ENCODE measurements around the gene LDB3. TPM values are rescaled to one million over a fixed set of nuclear protein-coding genes. Genes with fewer than 3 reads are reported as not detected.

LDB3 gene
- total RNA-seq, 1 donor from 2014 or later, result 0.22 TPM

- no peak for DNase-seq (ENCODE audit: low spot score in 2 of 2, unreplicated experiment in 2 of 2)
- H3K27ac Mint-ChIP-seq, result no peak overlapping the region
- no peaks in the 10 kb centered on the region for H3K27me3 Mint-ChIP-seq (ENCODE audit: low read depth)
- TF ChIP-seq CTCF (IDR thresholded peaks at IDR 0.05; ENCODE audit: unreplicated experiment), result no peak
- H3K9me3 Mint-ChIP-seq, result no peaks in the 10 kb centered on the region
- no peak overlapping the region for H3K4me3 Mint-ChIP-seq
- peaks cover 6% of the 10 kb centered on the region for H3K4me1 Mint-ChIP-seq
- H3K36me3 Mint-ChIP-seq, result no peaks in the 10 kb centered on the region
These were observed 12.7 kb downstream of the LDB3 start for GRCh38 chr10:86681047-86681446.

- no peaks in the 10 kb centered on the region for H3K9me3 Mint-ChIP-seq
- TF ChIP-seq CTCF (IDR thresholded peaks at IDR 0.05; ENCODE audit: unreplicated experiment), result no peak
- peaks cover 6% of the 10 kb centered on the region for H3K4me1 Mint-ChIP-seq
- no peak overlapping the region for H3K27ac Mint-ChIP-seq
- no peak for DNase-seq (ENCODE audit: low spot score in 2 of 2, unreplicated experiment in 2 of 2)
- H3K4me3 Mint-ChIP-seq, result no peak overlapping the region
- no peaks in the 10 kb centered on the region for H3K27me3 Mint-ChIP-seq (ENCODE audit: low read depth)
- H3K36me3 Mint-ChIP-seq, result no peaks in the 10 kb centered on the region
These were observed 13.5 kb downstream of the LDB3 start for GRCh38 chr10:86681722-86682386.

DNA sequence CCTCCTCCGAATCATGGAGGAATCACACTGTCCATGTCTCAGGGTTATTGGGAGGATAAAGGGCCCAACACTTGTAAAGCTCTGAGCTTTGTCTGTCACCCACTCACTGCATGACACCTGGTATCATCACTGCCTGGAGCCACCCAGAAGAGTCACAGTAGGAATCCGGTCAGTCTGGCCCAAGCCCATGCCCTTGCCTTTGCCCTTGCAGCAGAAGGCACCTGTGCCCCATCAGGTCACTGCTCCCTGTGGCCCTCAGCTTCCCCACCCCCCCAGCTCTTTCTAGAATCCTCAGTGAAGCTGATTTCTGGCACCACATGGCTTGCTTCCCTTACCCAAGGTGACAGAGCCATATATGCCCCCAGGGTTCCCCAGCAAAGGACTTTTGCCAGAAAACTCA lies 14.4 kb downstream of the LDB3 start:
- Mint-ChIP-seq H3K27me3 (ENCODE audit: low read depth) (no peaks in the 10 kb centered on the region), H3K9me3 (no peaks in the 10 kb centered on the region), H3K27ac (no peak overlapping the region), H3K4me3 (no peak overlapping the region), H3K4me1 (peaks cover 8% of the 10 kb centered on the region), H3K36me3 (no peaks in the 10 kb centered on the region)
- DNase-seq (ENCODE audit: low spot score in 2 of 2, unreplicated experiment in 2 of 2), result no peak
- no peak for TF ChIP-seq CTCF (IDR thresholded peaks at IDR 0.05; ENCODE audit: unreplicated experiment)

- Mint-ChIP-seq H3K9me3 (no peaks in the 10 kb centered on the region), H3K4me3 (no peak overlapping the region), H3K27me3 (ENCODE audit: low read depth) (no peaks in the 10 kb centered on the region), H3K27ac (peak overlapping the region; percentile 21), H3K36me3 (no peaks in the 10 kb centered on the region), H3K4me1 (peaks cover 16% of the 10 kb centered on the region)
- DNase-seq (ENCODE audit: low spot score in 2 of 2, unreplicated experiment in 2 of 2), result no peak
- no peak for TF ChIP-seq CTCF (IDR thresholded peaks at IDR 0.05; ENCODE audit: unreplicated experiment)
These were observed 16.2 kb downstream of the LDB3 start for GRCh38 chr10:86684331-86685097.

DNA sequence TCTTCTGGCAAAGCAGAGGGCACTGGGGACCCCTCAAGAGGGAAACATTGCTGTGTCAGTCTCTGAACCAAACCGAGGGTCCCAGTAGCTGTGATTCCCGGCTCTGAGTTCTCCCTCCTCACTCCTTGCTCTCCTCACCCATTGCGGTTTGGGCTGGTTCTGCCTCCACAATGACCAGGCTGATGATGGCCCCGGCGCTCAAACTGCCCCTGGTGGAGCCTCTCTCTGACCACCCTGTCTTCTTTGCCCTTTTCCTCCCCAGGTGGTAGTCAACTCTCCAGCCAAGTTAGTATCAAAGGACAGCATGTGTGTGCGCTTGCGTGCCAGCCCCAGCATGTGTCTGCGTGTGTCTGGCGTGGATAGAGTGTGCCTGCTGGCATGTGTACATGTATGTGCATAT lies 17.1 kb downstream of the LDB3 start:
- peaks cover 16% of the 10 kb centered on the region for H3K4me1 Mint-ChIP-seq
- no peaks in the 10 kb centered on the region for H3K27me3 Mint-ChIP-seq (ENCODE audit: low read depth)
- TF ChIP-seq CTCF (IDR thresholded peaks at IDR 0.05; ENCODE audit: unreplicated experiment), result no peak
- no peaks in the 10 kb centered on the region for H3K36me3 Mint-ChIP-seq
- no peak overlapping the region for H3K27ac Mint-ChIP-seq
- no peak overlapping the region for H3K4me3 Mint-ChIP-seq
- no peaks in the 10 kb centered on the region for H3K9me3 Mint-ChIP-seq
- no peak for DNase-seq (ENCODE audit: low spot score in 2 of 2, unreplicated experiment in 2 of 2)

Data from mesothelial cell of epicardium (in vitro differentiated cells).